GM12892 (cell line): Measurements from ENCODE around the gene CERS5.

Experiments
- POLR2A ChIP-seq: IDR thresholded peaks from 2 replicates; pipeline ENCODE4 v1.6.1; 2011; ENCODE audit warnings: low read depth, low read length, control low read depth
- POLR2AphosphoS5 ChIP-seq: IDR thresholded peaks from 2 replicates; pipeline ENCODE4 v1.6.1; 2011; ENCODE audit warnings: low read depth, low read length, control low read depth
- TAF1 ChIP-seq: IDR thresholded peaks from 2 replicates; pipeline ENCODE4 v1.6.1; 2011; ENCODE audit warnings: low read depth, mild to moderate bottlenecking, control low read depth, low read length, borderline replicate concordance

DNA sequence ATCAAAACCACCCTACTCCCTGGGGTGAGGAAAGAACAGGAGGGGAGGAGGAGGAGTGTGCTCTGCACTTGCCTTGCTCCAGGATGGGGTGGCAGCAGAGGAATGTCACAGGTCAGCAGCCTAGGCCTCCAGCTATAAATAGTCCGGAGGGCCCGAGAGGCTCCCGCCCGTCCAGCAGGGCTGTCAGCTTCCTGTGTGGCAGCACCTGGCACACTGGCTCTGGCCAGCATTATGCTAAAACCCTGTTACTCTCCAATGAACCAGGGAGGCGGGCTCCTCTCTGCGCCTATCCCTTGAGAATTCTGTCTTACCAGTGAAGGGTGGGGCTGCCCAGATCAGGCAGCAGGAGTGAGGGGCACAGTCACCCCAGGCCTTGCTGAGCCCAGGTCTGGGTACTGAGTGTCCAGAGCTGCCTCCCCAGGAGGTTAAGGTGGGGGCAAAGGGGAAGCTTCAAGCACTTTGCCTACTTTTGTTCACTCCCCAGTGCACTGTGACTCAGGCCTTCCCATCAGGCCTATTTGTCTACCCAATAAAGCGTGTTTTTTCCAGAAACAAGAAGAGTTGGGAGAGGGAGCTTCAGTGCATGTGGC lies 56.3 kb downstream of the CERS5 start:
- TF ChIP-seq POLR2AphosphoS5, result no peak
- TF ChIP-seq TAF1, result no peak
- TF ChIP-seq POLR2A, result no peak
